GM12872 (cell line): ENCODE measurements around the gene APLF.

Experiments
- TF ChIP-seq, protein P1 (sequence below): IDR thresholded peaks from 3 replicates; pipeline ENCODE4 v1.5.1; 2011; ENCODE audit warnings: low read depth, mild to moderate bottlenecking, low read length, moderate library complexity; ENCODE audit not compliant: insufficient read depth

Gene APLF

DNA sequence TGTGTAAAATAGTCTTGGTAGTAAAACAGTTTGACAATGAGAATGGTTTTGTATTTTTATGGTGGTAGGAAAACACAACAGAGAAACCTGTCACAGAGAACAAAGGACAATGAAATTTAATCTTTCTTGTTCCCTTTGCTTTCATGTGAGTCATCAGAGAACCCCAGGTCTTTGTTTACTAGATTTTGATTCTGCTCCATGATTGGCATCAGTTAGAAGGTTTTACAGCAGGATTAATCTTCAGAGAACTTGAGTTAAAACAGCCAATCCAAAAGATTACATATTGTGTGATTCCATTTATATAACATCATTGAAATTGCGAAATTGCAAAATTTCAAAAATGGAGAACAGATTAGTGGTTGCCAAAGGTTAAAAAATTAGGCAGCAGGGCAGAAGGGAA is 2.5 kb downstream of the APLF start:
- TF ChIP-seq, protein P1, sequence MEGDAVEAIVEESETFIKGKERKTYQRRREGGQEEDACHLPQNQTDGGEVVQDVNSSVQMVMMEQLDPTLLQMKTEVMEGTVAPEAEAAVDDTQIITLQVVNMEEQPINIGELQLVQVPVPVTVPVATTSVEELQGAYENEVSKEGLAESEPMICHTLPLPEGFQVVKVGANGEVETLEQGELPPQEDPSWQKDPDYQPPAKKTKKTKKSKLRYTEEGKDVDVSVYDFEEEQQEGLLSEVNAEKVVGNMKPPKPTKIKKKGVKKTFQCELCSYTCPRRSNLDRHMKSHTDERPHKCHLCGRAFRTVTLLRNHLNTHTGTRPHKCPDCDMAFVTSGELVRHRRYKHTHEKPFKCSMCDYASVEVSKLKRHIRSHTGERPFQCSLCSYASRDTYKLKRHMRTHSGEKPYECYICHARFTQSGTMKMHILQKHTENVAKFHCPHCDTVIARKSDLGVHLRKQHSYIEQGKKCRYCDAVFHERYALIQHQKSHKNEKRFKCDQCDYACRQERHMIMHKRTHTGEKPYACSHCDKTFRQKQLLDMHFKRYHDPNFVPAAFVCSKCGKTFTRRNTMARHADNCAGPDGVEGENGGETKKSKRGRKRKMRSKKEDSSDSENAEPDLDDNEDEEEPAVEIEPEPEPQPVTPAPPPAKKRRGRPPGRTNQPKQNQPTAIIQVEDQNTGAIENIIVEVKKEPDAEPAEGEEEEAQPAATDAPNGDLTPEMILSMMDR, result no peak

DNA sequence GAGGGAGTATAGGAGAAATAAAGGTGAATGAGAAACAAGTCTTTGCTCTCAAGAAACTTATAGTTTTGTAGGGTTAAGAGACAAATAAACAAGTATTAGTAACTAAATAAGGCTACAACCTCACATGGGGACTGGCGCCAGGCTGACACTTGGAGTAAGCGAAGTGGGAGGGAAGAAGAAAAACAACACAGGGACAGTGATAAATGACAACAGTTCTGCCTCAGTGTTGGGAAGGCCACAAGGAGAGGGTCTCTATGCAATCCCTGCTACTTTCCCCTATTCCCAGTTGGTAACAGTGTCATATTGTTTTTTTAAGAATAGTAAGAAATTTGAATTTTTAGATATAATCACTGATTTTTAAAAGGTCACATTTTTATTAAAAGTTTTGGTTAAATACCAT is 4.0 kb downstream of the APLF start:
- TF ChIP-seq, protein P1, result no peak

DNA sequence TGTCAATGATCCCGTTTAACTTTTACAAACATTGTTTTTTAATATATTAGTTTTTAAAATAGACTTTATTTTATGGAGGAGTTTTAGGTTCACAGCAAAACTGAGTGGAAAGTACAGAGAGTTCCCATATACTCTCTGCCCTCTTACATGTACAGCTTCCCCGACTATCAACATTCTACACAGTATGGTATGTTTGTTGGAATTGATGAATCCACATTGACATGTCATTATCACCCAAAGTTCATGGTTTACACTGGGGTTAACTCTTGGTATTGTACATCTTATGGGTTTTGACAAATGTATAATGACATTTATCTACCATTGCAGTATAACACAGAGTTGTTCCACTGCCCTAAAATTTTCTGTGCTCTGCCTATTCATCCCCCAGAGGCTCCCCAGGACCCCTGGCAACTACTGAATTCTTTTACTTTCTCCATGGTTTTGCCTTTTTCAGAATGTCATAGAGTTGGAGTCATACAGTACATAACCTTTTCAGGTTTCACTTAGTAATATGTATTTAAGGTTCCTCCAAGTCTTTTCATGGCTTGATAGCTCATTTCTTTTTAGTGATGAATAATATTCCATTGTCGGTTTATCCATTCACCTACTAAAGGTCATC is 5.5 kb downstream of the APLF start:
- TF ChIP-seq, protein P1, result no peak

DNA sequence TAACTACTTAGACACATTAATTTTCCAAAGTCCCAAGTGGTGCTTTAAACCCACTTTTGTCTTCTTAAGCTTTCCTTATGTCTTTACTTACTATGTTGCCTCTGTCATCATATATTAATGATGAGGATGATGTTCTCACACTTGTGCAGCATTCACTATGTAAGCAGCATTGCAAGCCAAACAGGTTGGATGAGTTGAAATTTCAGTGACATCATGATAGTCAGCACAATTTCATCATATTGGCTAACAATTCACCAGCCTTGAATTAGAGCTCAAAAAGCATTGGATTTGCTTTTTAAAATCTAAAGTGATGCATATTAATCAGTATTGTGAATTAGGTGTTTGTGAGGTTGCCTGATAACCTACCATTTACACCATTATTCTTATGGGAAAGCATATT is 7.7 kb downstream of the APLF start:
- TF ChIP-seq, protein P1, result no peak

DNA sequence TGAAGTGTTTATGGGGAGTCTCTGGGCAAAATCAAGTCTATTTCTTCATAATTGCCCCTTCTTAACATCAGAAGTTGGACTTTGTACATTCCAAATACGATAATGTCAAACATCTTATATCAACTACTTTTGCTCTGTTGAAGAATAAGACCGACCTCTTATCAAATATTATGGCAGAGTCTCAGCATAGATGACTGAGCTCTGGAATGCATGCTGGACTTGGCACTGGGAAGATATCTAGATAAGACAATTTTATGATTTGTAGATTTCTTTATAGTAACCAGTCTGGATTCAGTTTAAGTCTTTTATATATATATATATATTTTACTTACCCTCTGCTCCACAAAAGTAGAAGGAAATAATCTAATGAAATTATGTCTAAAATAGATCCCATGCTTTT is 8.2 kb downstream of the APLF start:
- TF ChIP-seq, protein P1, result no peak

DNA sequence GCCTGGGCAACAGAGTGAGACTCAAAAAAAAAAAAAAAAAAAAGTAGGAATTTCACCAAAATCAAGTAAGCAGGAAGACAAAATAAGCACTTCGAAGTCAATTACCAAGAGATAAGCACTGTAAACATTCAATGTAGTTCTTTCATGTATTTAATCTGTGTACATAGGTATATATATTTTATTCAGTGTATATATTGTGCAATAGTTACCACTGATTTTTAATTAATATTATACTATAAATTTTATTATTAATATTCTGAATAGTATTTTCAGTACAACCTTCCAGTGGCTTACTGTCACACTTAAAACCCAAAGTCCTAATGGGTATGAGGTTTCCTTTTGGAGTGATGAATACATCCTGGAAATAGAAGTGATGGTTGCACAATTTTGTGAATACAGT is 9.1 kb downstream of the APLF start:
- TF ChIP-seq, protein P1, result no peak

DNA sequence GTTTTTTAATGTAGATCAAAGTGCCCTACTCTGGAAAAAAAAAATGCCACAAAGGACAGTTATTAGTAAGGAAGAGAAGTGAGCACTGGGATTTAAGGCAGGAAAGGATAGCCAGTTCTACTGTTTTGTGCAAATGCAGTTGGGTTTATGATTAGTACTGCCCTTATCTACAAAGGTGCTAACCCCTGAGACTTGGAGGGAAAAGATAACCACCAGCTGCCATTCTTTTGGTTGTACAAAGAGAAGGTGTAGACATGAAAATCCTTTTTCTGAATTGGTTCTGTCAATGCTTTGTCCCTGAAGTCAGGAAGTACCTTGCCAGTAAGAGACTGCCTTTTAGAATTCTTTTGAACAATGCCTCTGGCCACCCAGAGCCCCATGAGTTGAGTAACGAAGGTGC is 11.3 kb downstream of the APLF start:
- TF ChIP-seq, protein P1, result no peak
